H1 (cell line): ENCODE results near the gene BCKDHB. TPM values are rescaled to one million over a fixed set of nuclear protein-coding genes. Genes with fewer than 3 reads are reported as not detected.

ENCODE experiments used
- CTCF ChIA-PET: fragments of 300-600 bp; sonication (Branson Sonifier 250); formaldehyde crosslinking; loops from one replicate; lab custom pipeline; 2021; ENCODE audit not compliant: partially characterized antibody; lab: Charles Lee
- POLR2A ChIA-PET: fragments of 300-600 bp; sonication (Branson Sonifier 250); formaldehyde crosslinking; loops from one replicate; lab custom pipeline; 2021; ENCODE audit warnings: inconsistent platforms; ENCODE audit not compliant: partially characterized antibody; lab: Charles Lee
- DNase-seq, 2 experiments: peaks; one replicate each; pipeline versions ENCODE4 v3.0.0 to v3.0.0-alpha.2; 2010 to 2022; ENCODE audit warnings: low spot score in 2 of 2, low read depth in 1 of 2, mixed read lengths in 1 of 2
- FAIRE-seq: peaks from 2 replicates; lab custom pipeline; 2011; peaks lifted over from hg19 to GRCh38; lab: Jason Lieb, UNC
- H2AFZ ChIP-seq: 2 replicates; pipeline ENCODE4 v1.8.1; 2012; ENCODE audit warnings: low read length, inconsistent platforms
- H2AK5ac ChIP-seq: 2 replicates; pipeline ENCODE4 v1.6.1; 2013; ENCODE audit warnings: low read depth, low read length
- H2BK120ac ChIP-seq: replicated peaks from 2 replicates; pipeline ENCODE3; 2013; ENCODE audit warnings: low read depth, low read length, inconsistent platforms
- H2BK12ac ChIP-seq: 2 replicates; pipeline ENCODE4 v1.6.1; 2013; ENCODE audit warnings: low read depth, low read length
- H2BK15ac ChIP-seq: 2 replicates; pipeline ENCODE4 v1.6.1; 2013; ENCODE audit warnings: low read length
- H2BK20ac ChIP-seq: 2 replicates; pipeline ENCODE4 v1.6.1; 2013; ENCODE audit warnings: low read length
- H2BK5ac ChIP-seq: 2 replicates; pipeline ENCODE4 v1.6.1; 2013; ENCODE audit warnings: low read depth, low read length
- H3K14ac ChIP-seq: 2 replicates; pipeline ENCODE4 v1.6.1; 2013; ENCODE audit warnings: inconsistent platforms; ENCODE audit not compliant: insufficient read length
- H3K18ac ChIP-seq: 2 replicates; pipeline ENCODE4 v1.6.1; 2013; ENCODE audit warnings: low read length; ENCODE audit errors: extremely low read depth
- H3K23ac ChIP-seq: 2 replicates; pipeline ENCODE4 v1.6.1; 2013; ENCODE audit warnings: inconsistent platforms; ENCODE audit not compliant: insufficient read length
- H3K23me2 ChIP-seq: 2 replicates; pipeline ENCODE4 v1.6.1; 2013; ENCODE audit warnings: low read depth, low read length
- H3K27ac ChIP-seq: 2 replicates; pipeline ENCODE4 v1.6.1; 2011; ENCODE audit warnings: low read depth, low read length, inconsistent platforms
- H3K27me3 ChIP-seq, 4 experiments: replicated peaks in 1 of 4; 1 replicate in 1 of 4; 2 replicates in 3 of 4; pipeline versions ENCODE4 v1.6.1 to v1.8.1; 2011 to 2013; ENCODE audit warnings: low read length in 3 of 4, mild to moderate bottlenecking in 3 of 4, inconsistent platforms in 2 of 4, mixed read lengths in 2 of 4, moderate library complexity in 1 of 4; ENCODE audit not compliant: control insufficient read depth in 3 of 4, insufficient read depth in 3 of 4; ENCODE audit errors: extremely low read depth in 1 of 4
- H3K36me3 ChIP-seq, 4 experiments: 2 replicates each; pipeline versions ENCODE4 v1.6.1 to v1.8.1; 2011 to 2013; ENCODE audit warnings: mild to moderate bottlenecking in 4 of 4, low read length in 3 of 4, moderate library complexity in 2 of 4, control low read depth in 1 of 4, inconsistent platforms in 1 of 4; ENCODE audit not compliant: insufficient read depth in 4 of 4, control insufficient read depth in 2 of 4
- H3K4ac ChIP-seq: replicated peaks from 2 replicates; pipeline ENCODE3; 2013; ENCODE audit warnings: low read length, low read depth, mixed read lengths, inconsistent platforms; ENCODE audit not compliant: insufficient read length
- H3K4me1 ChIP-seq, 4 experiments: replicated peaks in 1 of 4; 1 replicate in 1 of 4; 2 replicates in 3 of 4; pipeline versions ENCODE4 v1.6.1 to v1.8.1; 2011 to 2013; ENCODE audit warnings: low read length in 3 of 4, inconsistent platforms in 2 of 4, mixed read lengths in 1 of 4; ENCODE audit not compliant: insufficient read depth in 4 of 4, control insufficient read depth in 3 of 4
- H3K4me2 ChIP-seq, 2 experiments: 2 replicates each; pipeline versions ENCODE4 v1.6.1 to v1.8.1; 2011 to 2013; ENCODE audit warnings: low read depth in 2 of 2, low read length in 2 of 2, control low read depth in 1 of 2, inconsistent platforms in 1 of 2, mild to moderate bottlenecking in 1 of 2; ENCODE audit not compliant: insufficient read depth in 1 of 2
- H3K4me3 ChIP-seq, 4 experiments: fragments of 200-600, 300-600 bp in 1 of 4; sonication (generic), shearing (Covaris generic), sonication (Bioruptor Twin) in 1 of 4; 2 replicates each; pipeline versions ENCODE4 v1.5.1 to v1.8.1; 2011 to 2016; ENCODE audit warnings: low read length in 4 of 4, low read depth in 3 of 4, control low read depth in 2 of 4, inconsistent platforms in 2 of 4, mild to moderate bottlenecking in 2 of 4, mixed read lengths in 1 of 4, moderate library complexity in 1 of 4; ENCODE audit not compliant: insufficient read depth in 2 of 4; ENCODE audit errors: extremely low read depth in 1 of 4
- H3K56ac ChIP-seq: replicated peaks from 2 replicates; pipeline ENCODE3; 2013; ENCODE audit warnings: low read depth, mild to moderate bottlenecking, mixed read lengths, low read length, inconsistent platforms; ENCODE audit not compliant: insufficient read length
- H3K79me1 ChIP-seq: 2 replicates; pipeline ENCODE4 v1.6.1; 2013; ENCODE audit warnings: low read depth, low read length, control low read depth
- H3K79me2 ChIP-seq, 2 experiments: 2 replicates each; pipeline versions ENCODE4 v1.6.1 to v1.8.1; 2012 to 2013; ENCODE audit warnings: low read length in 2 of 2, mild to moderate bottlenecking in 2 of 2, inconsistent platforms in 1 of 2; ENCODE audit not compliant: insufficient read depth in 2 of 2, control insufficient read depth in 1 of 2
- H3K9ac ChIP-seq, 4 experiments: replicated peaks in 1 of 4; 1 replicate in 1 of 4; 2 replicates in 3 of 4; pipeline versions ENCODE4 v1.6.1 to v1.8.1; 2011 to 2013; ENCODE audit warnings: low read depth in 3 of 4, low read length in 3 of 4, control low read depth in 2 of 4, mild to moderate bottlenecking in 2 of 4, moderate library complexity in 2 of 4, inconsistent platforms in 1 of 4; ENCODE audit errors: extremely low read depth in 1 of 4
- H3K9me3 ChIP-seq, 2 experiments: 2 replicates each; pipeline versions ENCODE4 v1.6.1 to v1.8.1; 2012 to 2013; ENCODE audit warnings: mild to moderate bottlenecking in 2 of 2, moderate library complexity in 2 of 2, control low read depth in 1 of 2, inconsistent platforms in 1 of 2, low read depth in 1 of 2, low read length in 1 of 2, mixed read lengths in 1 of 2; ENCODE audit not compliant: insufficient read depth in 2 of 2
- H4K20me1 ChIP-seq, 2 experiments: replicated peaks in 1 of 2; 2 replicates each; pipeline versions ENCODE3 to v1.8.1; 2011 to 2013; ENCODE audit warnings: inconsistent platforms in 2 of 2, low read length in 2 of 2, mild to moderate bottlenecking in 1 of 2; ENCODE audit not compliant: insufficient read depth in 2 of 2, control insufficient read depth in 1 of 2
- H4K5ac ChIP-seq: 2 replicates; pipeline ENCODE4 v1.6.1; 2013; ENCODE audit warnings: low read length, low read depth, mixed read lengths, inconsistent platforms; ENCODE audit not compliant: insufficient read length
- H4K8ac ChIP-seq: 2 replicates; pipeline ENCODE4 v1.8.0; 2013; ENCODE audit warnings: mild to moderate bottlenecking, moderate library complexity, low read length, inconsistent platforms; ENCODE audit not compliant: insufficient read depth; ENCODE audit errors: extremely low read depth
- H4K91ac ChIP-seq: replicated peaks from 2 replicates; pipeline ENCODE3; 2013; ENCODE audit warnings: low read length, mixed read lengths, inconsistent platforms; ENCODE audit not compliant: insufficient read length
- CBX8 ChIP-seq: fragments of 300-800, 300-1000 bp; sonication (generic); IDR thresholded peaks from 2 replicates; pipeline ENCODE4 v1.7.1; 2016; ENCODE audit warnings: low read depth, low read length, borderline replicate concordance
- EP300 ChIP-seq, 2 experiments: IDR thresholded peaks; 1 replicate in 1 of 2; 2 replicates in 1 of 2; pipeline ENCODE4 v1.6.1; 2011 to 2012; ENCODE audit warnings: low read depth in 2 of 2, low read length in 2 of 2, mild to moderate bottlenecking in 2 of 2, borderline replicate concordance in 1 of 2, inconsistent platforms in 1 of 2, moderate library complexity in 1 of 2
- HDAC2 ChIP-seq, 2 experiments: fragments of 300-600 bp in 1 of 2; sonication (generic) in 1 of 2; IDR thresholded peaks; 2 replicates each; pipeline ENCODE4 v1.6.1; 2011 to 2012; ENCODE audit warnings: low read depth in 2 of 2, low read length in 2 of 2, mild to moderate bottlenecking in 2 of 2, moderate library complexity in 2 of 2, borderline replicate concordance in 1 of 2, inconsistent platforms in 1 of 2
- POLR2A ChIP-seq, 2 experiments: IDR thresholded peaks; 1 replicate in 1 of 2; 2 replicates in 1 of 2; pipeline ENCODE4 v1.6.1; 2011; ENCODE audit warnings: low read depth in 2 of 2, low read length in 2 of 2, mild to moderate bottlenecking in 2 of 2; ENCODE audit errors: control extremely low read depth in 1 of 2
- RXRA ChIP-seq: IDR thresholded peaks from 2 replicates; pipeline ENCODE4 v1.6.1; 2011; ENCODE audit warnings: low read depth, mild to moderate bottlenecking, low read length, moderate library complexity; ENCODE audit not compliant: insufficient read depth
- SAP30 ChIP-seq: fragments of 300-600 bp; sonication (generic); IDR thresholded peaks from 2 replicates; pipeline ENCODE4 v1.7.1; 2012; ENCODE audit warnings: low read length, moderate library complexity, mild to moderate bottlenecking, inconsistent platforms; ENCODE audit not compliant: insufficient read depth, insufficient replicate concordance
- SUZ12 ChIP-seq: fragments of 200-600 bp; sonication (generic); IDR thresholded peaks from 2 replicates; pipeline ENCODE4 v1.6.1; 2012; ENCODE audit warnings: mild to moderate bottlenecking, inconsistent platforms, low read length, moderate library complexity, mixed read lengths
- TAF7 ChIP-seq: optimal IDR thresholded peaks from 2 replicates; pipeline ENCODE3; 2011; ENCODE audit warnings: low read depth, mild to moderate bottlenecking, inconsistent platforms, low read length, moderate library complexity, borderline replicate concordance
- TEAD4 ChIP-seq: IDR thresholded peaks from 2 replicates; pipeline ENCODE4 v1.6.1; 2012; ENCODE audit warnings: low read depth, low read length, inconsistent platforms, mixed read lengths
- ZNF274 ChIP-seq: IDR thresholded peaks from 2 replicates; pipeline ENCODE4 v1.7.0; 2012; ENCODE audit warnings: low read length, borderline replicate concordance; ENCODE audit errors: extremely low read depth
- WGBS, 2 experiments: shearing (Covaris generic) in 1 of 2; methylation state at CpG; one replicate each; pipeline versions ENCODE4 v1.1.6 to v1.1.7; 2013 to 2015; ENCODE audit warnings: low lambda C conversion rate in 2 of 2, mixed read lengths in 2 of 2, inconsistent platforms in 1 of 2, low coverage in 1 of 2, missing lambda C conversion rate in 1 of 2; ENCODE audit not compliant: insufficient replicate concordance in 2 of 2, insufficient coverage in 1 of 2, insufficient read length in 1 of 2; ENCODE audit errors: extremely low coverage in 1 of 2, missing lambda C conversion rate in 1 of 2; 5-methylcytosine and 5-hydroxymethylcytosine counted together
- polyA plus RNA-seq, 7 experiments: library from polyadenylated mRNA; depleted of rRNA in 3 of 7; stranded (reverse) in 5 of 7; unstranded in 2 of 7; fragments of >200 nt in 5 of 7; fragments of 200-250 nt in 2 of 7; gene quantifications; 1 replicate in 5 of 7; 2 replicates in 1 of 7; 4 replicates in 1 of 7; pipeline versions ENCODE4 v1.2.1 to v1.2.3, GENCODE V29; 2011 to 2013; ENCODE audit warnings: missing spikeins in 2 of 7, mixed read lengths in 2 of 7
- total RNA-seq: library from RNA; stranded (reverse); fragmentation: NEBNext Ultra II Directional; extraction: Animal tissue kit (Norgen Biotek cat#: 25700); gene quantifications from 2 replicates; pipeline ENCODE4 v1.2.1, GENCODE V29; 2021

BCKDHB gene
- total and polyA plus RNA-seq, 2 of the 8 experiments (the other 6 are each of a cell fraction or from before 2014, with no cell fraction given): 22.1 to 30.8 TPM

- no peak overlapping the region for H2AFZ ChIP-seq
These were observed 64.0 kb downstream of the BCKDHB start for GRCh38 chr6:80170433-80170832.

More at GRCh38 chr6:80170433-80170832, 64.0 kb downstream of the BCKDHB start:
- Histone ChIP-seq H3K27ac (no peak overlapping the region), H3K4me2 (no peak overlapping the region), H3K4ac (no peak overlapping the region), H3K14ac (no peak overlapping the region), H4K5ac (no peak overlapping the region), H2BK5ac (no peak overlapping the region), H3K79me2 (no peaks in the 10 kb centered on the region), H3K4me3 (no peak overlapping the region), H4K8ac (no peak overlapping the region), H3K23ac (no peak overlapping the region), H2BK20ac (no peak overlapping the region), H2BK12ac (no peak overlapping the region), H4K20me1 (peaks cover 0 to 2% of the 10 kb centered on the region in 2 experiments), H3K56ac (no peak overlapping the region), H3K9ac (no peak overlapping the region), H3K9me3 (no peaks in the 10 kb centered on the region), H3K18ac (no peak overlapping the region), H3K27me3 (no peaks in the 10 kb centered on the region), H3K4me1 (no peaks in the 10 kb centered on the region), H3K23me2 (no peaks in the 10 kb centered on the region; the same call in 1 of the 2 replicates), H3K36me3 (peaks cover 0 to 10% (median 2%) of the 10 kb centered on the region in 4 experiments; a peak in 2 of 8 replicates), H4K91ac (no peak overlapping the region), H2BK15ac (no peak overlapping the region), H2BK120ac (no peak overlapping the region)
- CTCF ChIA-PET: no interaction called here
- 93% methylated on average over 3 of the region's 3 CpGs; no CpG with 5 or more reads in 1 of the 2 experiments for WGBS, 2 experiments
- DNase-seq (no peak), FAIRE-seq (no peak)
- TF ChIP-seq SUZ12: no peak
- TF ChIP-seq TAF7: no peak
- TF ChIP-seq RXRA: no peak
- TF ChIP-seq TEAD4: no peak
- TF ChIP-seq SAP30: no peak
- no peak for TF ChIP-seq POLR2A (IDR thresholded peaks at IDR 0.05; ENCODE audit: control extremely low read depth in 1 of 2, low read depth in 2 of 2, low read length in 2 of 2)
- TF ChIP-seq CBX8: no peak
- TF ChIP-seq EP300 (IDR thresholded peaks at IDR 0.05; ENCODE audit: borderline replicate concordance in 1 of 2, low read depth in 2 of 2, low read length in 2 of 2): no peak
- TF ChIP-seq HDAC2 (IDR thresholded peaks at IDR 0.05; ENCODE audit: borderline replicate concordance in 1 of 2, low read depth in 2 of 2, low read length in 2 of 2): no peak
- TF ChIP-seq ZNF274: no peak
- TF ChIP-seq, all 59 proteins: peak for 0
- no peak overlapping the region for H2AK5ac ChIP-seq
- POLR2A ChIA-PET: no interaction called here
- H3K79me1 ChIP-seq: no peaks in the 10 kb centered on the region
